Measurements from ENCODE around the gene EBI3. TPM values are rescaled to one million over a fixed set of nuclear protein-coding genes. Genes with fewer than 3 reads are reported as not detected.
"Not testable (repeated sequence)": the region's sequence is repeated elsewhere in the genome, so short reads cannot be mapped to it uniquely, and the experiment has no call there.

Gene EBI3
- total RNA-seq (2014; rRNA removed; shearing (Covaris generic)), result not detected in 2 replicates

DNA sequence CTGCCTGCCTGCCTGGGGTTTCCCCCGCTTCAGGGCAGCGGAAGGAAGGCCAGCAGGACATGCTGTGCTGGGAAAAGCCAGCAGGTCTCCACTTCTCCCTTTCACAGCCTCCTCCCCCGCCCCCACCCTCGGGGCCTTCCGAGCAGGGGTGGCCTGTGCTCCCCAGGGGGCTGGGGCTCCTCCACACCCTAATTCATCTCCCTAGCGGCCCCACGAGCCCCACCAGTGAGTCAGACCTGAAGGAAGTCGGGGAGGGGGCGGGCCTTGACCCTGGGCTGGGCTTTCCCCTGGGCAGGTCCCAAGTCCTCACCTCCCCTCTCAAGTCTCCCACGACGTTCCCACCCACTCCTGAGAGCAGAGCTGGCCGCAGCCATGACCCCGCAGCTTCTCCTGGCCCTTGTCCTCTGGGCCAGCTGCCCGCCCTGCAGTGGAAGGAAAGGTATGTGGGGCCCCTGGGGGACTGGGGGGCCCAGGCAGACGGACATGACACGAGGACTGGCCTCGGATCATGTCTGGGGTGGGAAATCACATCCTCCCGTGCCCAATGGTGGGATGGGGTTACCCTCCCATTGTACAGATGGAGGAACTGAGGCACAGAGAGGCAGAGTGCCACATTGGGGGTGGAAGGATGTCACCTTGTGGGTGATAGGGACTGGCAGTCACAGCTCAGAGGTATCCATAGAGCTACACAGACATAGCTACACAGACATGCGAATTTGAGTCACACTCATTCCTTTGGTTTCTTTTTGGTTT lies at the start of gene EBI3:
Gene EBI3, plus strand, starts transcription at position 345 of the 753 bp plus-strand sequence. Its CDS starts 28 bp downstream, at position 373.
- peak; percentile 37 to 56 for DNase-seq
- Histone ChIP-seq H3K36me3 (no peaks in the 10 kb centered on the region), H3K27ac (no peak within 1 kb of the TSS), H3K4me3 (no peak within 1 kb of the TSS), H3K9me3 (replicated peaks) (no peaks in the 10 kb centered on the region), H3K4me1 (peaks cover 9% of the 10 kb centered on the region; the same call in 1 of the 2 replicates), H3K27me3 (no peaks in the 10 kb centered on the region)

GRCh38 chr19:4181053-4181508 lies 48.2 kb upstream of the EBI3 start:
- Histone ChIP-seq H3K9me3 (replicated peaks) (no peaks in the 10 kb centered on the region), H3K36me3 (no peaks in the 10 kb centered on the region), H3K4me1 (no peaks in the 10 kb centered on the region), H3K27me3 (no peaks in the 10 kb centered on the region), H3K4me3 (no peak overlapping the region; the same call in 1 of the 2 replicates), H3K27ac (no peak overlapping the region)
- no peak for DNase-seq

DNA sequence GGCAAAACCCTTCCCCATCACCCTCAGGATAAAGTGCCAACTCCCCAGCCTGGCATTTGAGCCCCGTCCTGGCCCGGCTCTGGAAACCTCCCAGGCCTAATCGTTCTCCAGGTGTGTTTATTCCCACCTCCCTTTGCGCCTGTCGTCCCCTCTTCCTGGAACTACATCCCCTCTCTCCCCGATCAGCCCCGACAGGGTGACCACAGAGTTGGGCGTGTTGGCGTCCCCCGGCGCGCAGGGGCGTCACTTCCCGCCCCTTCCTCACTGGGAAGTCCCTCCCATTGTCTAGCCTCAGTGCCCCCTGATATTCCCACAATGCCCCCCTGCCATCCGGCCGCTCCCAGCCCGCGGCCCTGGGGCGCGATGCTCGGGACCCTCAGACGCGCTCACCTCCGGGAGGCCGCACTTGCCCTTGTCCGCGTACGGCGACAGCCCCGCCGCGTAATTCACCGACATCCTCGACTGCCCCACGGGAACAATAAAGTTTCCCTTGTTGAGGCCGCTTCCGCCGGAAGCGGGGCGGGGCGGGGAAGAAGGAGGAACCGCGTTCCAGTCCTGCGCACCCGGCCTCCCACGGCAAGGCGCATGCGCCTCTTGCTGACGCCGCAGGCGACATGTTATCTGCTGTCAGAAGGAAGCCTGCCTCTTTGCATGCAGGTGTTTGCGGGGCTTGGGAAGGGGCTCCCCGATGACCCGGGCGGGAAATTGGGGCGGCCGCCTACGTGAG lies 47.1 kb upstream of the EBI3 start, which contains the start of the genes ANKRD24 and SIRT6:
Gene ANKRD24, plus strand, starts transcription at position 606 of the 727 bp plus-strand sequence. CDS start 3,737 bp downstream, outside the sequence.
Gene SIRT6, minus strand, starts transcription at position 480 of the 727 bp plus-strand sequence. Its CDS starts 24 bp downstream, at position 456.
- Histone ChIP-seq H3K36me3 (no peaks in the 10 kb centered on the region), H3K4me3 (peak within 1 kb of the TSS; percentile 95), H3K27me3 (no peaks in the 10 kb centered on the region), H3K4me1 (no peaks in the 10 kb centered on the region), H3K27ac (peak within 1 kb of the TSS; percentile 49), H3K9me3 (replicated peaks) (no peaks in the 10 kb centered on the region)
- peak; percentile 93 for DNase-seq

DNA sequence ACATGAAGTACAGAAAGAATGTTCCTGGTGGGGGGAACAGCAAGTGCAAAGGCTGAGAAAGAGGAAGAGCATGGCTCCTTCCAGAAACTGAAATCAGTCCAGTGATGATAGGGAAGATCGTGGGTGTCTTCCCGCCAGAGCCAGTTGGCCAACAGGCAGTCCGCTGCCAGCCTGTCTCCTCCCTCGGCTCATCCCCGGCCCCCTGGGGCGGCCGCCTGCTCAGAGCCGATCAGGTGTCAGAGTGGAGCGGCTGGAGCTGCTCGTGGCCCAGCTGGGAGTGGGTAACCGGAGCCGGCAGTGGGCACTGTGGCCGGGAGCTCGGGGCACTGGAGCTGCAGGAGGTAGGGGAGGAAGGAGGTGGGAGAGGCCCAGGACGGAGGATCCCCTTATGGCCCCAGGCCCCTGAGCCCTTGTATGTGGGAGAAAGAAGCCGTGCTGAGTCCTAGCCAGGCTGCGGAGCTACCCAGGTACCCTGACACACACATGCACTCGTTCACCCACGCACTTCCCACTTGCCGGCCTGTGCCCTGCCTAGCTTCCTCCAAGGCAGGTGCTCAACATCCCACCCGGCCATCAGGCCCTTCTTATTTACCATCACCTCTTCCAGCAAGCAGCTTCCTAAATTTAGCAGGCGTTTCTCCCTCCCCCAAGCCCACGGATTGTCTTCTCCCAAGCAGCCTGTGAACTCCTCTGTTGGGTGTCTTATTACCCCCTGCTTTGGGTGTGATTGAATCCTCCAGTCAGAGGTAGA lies 45.2 kb upstream of the EBI3 start:
- Histone ChIP-seq H3K4me1 (no peaks in the 10 kb centered on the region), H3K4me3 (no peak overlapping the region), H3K27ac (no peak overlapping the region), H3K27me3 (no peaks in the 10 kb centered on the region), H3K36me3 (no peaks in the 10 kb centered on the region), H3K9me3 (replicated peaks) (no peaks in the 10 kb centered on the region)
- DNase-seq, result peak; percentile 50 to 60

- Histone ChIP-seq H3K27ac (no peak overlapping the region), H3K4me3 (no peak overlapping the region), H3K27me3 (no peaks in the 10 kb centered on the region), H3K36me3 (no peaks in the 10 kb centered on the region), H3K4me1 (no peaks in the 10 kb centered on the region), H3K9me3 (replicated peaks) (no peaks in the 10 kb centered on the region)
- DNase-seq, result no peak
These were observed 44.5 kb upstream of the EBI3 start for GRCh38 chr19:4184718-4185352.

DNA sequence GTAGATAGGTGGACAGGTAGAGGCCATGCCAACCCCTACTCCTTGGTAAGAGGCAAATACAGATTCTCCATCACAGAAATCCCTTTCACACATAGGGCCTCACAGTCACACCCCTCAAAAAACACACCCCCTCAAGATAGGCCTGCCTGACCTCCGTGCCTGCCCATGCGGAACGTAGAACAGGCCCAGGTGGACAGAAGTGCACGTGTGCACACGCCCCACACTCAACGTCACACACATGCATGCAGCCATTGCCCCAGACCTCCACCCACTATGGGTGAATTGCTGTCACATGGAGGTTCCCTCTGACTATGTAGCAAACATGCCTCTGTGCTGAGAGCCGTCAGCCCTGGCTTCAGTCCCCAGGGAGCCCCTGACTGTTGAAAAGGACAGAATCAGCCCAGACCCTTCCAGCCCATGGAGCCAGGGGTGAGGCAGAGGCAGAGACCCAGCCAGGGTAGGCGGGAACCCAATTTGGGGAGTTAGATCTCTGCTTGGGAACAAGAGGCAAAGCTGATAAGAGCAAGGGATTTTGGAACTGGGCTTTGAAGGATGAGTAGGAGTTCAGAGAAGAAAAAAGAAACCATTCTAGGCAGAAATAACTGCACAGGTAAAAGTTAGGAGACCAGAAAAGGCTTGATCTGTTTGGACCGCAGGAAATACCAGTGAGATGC lies 43.8 kb upstream of the EBI3 start:
- no peaks in the 10 kb centered on the region for H3K27me3 ChIP-seq

DNA sequence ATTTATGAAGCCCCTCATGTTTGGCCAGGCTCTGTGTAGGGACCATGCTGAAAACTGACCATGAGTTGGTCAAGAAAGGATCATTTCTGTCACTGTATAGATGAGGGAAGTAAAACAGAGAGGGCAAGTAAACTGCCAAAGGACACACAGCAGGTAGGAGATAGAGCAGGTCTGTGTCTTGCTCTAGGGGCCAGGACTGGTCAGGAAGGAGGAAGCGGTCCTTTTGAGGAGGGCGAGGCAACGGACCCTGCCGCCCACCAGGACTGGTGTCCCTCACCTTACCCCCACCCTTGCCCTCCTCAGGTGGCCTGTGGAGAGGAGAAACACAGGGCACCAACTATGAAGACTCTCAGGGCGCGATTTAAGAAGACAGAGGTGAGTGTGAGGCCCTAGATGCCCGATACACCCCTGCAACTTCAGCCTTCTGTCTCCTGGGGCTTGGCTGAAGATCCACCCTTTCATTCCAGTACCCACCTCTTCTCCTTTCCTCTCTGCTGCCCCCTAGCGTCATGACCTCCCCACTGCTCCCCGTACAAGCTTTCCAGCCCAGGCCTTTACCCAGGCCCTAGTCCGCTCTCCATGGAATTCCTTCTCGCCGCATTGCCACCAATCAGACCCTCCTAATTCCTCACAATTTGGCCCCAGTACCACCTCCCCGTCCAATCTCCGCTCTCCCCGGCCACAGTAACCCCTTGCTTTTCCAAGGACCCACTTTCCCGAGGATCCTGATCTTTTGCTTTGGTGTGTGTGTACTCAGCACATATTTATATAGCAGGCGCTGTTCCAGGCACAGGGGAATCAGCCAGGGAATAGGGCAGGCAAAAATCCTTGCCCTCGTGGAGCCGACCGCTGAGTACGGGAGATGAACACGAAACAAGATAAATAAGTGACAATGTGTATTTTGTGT lies 43.0 kb upstream of the EBI3 start:
- no peaks in the 10 kb centered on the region for H3K36me3 ChIP-seq
- no peak overlapping the region for H3K27ac ChIP-seq
- H3K4me3 ChIP-seq, result no peak overlapping the region
- no peaks in the 10 kb centered on the region for H3K4me1 ChIP-seq
- DNase-seq, result peak; percentile 84 to 91
- H3K9me3 ChIP-seq (replicated peaks), result no peaks in the 10 kb centered on the region
- H3K27me3 ChIP-seq, result no peaks in the 10 kb centered on the region

More for the DNA sequence above, 43.8 kb upstream of the EBI3 start:
- DNase-seq, result no peak
- Histone ChIP-seq H3K9me3 (replicated peaks) (no peaks in the 10 kb centered on the region), H3K4me3 (no peak overlapping the region), H3K4me1 (no peaks in the 10 kb centered on the region), H3K36me3 (no peaks in the 10 kb centered on the region), H3K27ac (no peak overlapping the region)

GRCh38 chr19:4187313-4188122 lies 41.8 kb upstream of the EBI3 start:
- Histone ChIP-seq H3K4me1 (no peaks in the 10 kb centered on the region), H3K27me3 (no peaks in the 10 kb centered on the region), H3K36me3 (no peaks in the 10 kb centered on the region), H3K4me3 (no peak overlapping the region), H3K9me3 (replicated peaks) (no peaks in the 10 kb centered on the region), H3K27ac (no peak overlapping the region)
- no peak for DNase-seq

DNA sequence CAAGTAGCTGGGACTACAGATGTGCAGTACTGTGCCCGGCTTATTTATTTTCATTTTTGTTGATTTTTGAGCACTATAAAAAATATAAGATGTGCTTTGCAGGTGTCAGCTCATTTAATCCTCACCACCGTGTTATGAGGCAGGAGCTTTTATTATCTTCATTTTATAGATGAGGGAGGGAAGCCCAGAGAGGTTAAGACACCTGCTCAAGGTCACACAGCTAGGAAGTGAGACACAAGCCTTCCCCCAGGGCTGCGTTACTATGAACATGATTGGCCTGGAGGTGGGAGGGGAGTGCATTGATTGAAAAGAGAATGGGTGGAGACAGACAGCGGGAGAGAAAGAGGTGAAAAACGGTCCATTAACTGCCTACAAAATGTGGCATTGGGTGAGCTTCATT lies 39.7 kb upstream of the EBI3 start:
- no peaks in the 10 kb centered on the region for H3K36me3 ChIP-seq
- no peaks in the 10 kb centered on the region; the same call in 1 of the 2 replicates for H3K27me3 ChIP-seq
- no peak for DNase-seq
- H3K4me3 ChIP-seq, result no peak overlapping the region
- H3K4me1 ChIP-seq, result no peaks in the 10 kb centered on the region
- H3K27ac ChIP-seq, result no peak overlapping the region
- H3K9me3 ChIP-seq (replicated peaks), result no peaks in the 10 kb centered on the region

- H3K9me3 ChIP-seq (replicated peaks); H3K27me3 ChIP-seq; DNase-seq; H3K36me3 ChIP-seq; H3K27ac ChIP-seq; H3K4me1 ChIP-seq; H3K4me3 ChIP-seq: not testable (repeated sequence)
These were observed 36.8 kb upstream of the EBI3 start for GRCh38 chr19:4192537-4192936.

GRCh38 chr19:4194353-4194752 lies 35.0 kb upstream of the EBI3 start:
- H3K9me3 ChIP-seq (replicated peaks), result peaks cover 6% of the 10 kb centered on the region; the same call in 1 of the 2 replicates
- DNase-seq, result no peak
- no peaks in the 10 kb centered on the region for H3K36me3 ChIP-seq
- no peaks in the 10 kb centered on the region for H3K4me1 ChIP-seq
- H3K27ac ChIP-seq, result no peak overlapping the region
- no peak overlapping the region for H3K4me3 ChIP-seq
- H3K27me3 ChIP-seq, result no peaks in the 10 kb centered on the region; the same call in 1 of the 2 replicates

DNA sequence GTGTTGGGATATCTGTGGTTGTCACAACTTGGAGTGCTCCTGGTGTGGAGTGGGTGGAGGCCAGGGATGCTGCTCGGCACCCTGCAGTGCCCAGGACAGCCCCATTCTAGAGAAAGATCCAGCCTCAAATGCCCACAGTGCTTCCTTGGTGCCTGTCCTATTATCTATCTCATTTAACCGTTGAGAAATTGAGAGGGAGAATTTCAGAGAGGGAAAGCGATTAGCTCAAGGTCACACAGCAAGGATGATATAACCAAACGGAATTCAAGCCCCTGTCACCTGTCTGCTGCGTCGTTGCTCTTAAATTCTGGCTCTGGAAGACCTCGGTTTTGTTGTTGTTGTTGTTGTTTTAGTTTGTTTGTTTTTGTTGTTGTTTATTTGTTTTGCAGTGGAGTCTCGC lies 33.3 kb upstream of the EBI3 start:
- no peak for DNase-seq
- Histone ChIP-seq H3K27ac (no peak overlapping the region), H3K36me3 (no peaks in the 10 kb centered on the region), H3K4me3 (no peak overlapping the region), H3K9me3 (replicated peaks) (peaks cover 6% of the 10 kb centered on the region; the same call in 1 of the 2 replicates), H3K27me3 (no peaks in the 10 kb centered on the region; the same call in 1 of the 2 replicates), H3K4me1 (no peaks in the 10 kb centered on the region)

All from SJCRH30 (cell line).